Stomach (tissue), 9 donors: ENCODE data around the gene YPEL1. TPM values are rescaled to one million over a fixed set of nuclear protein-coding genes. Genes with fewer than 3 reads are reported as not detected.
"Not testable (repeated sequence)": the region's sequence is repeated elsewhere in the genome, so short reads cannot be mapped to it uniquely, and the experiment has no call there.

Source experiments
- DNase-seq, 2 donors: peaks; one replicate each; pipeline versions ENCODE4 v3.0.0 to v3.0.0-alpha.2; 2013 to 2019
- H3K27ac ChIP-seq, 5 donors: fragments of 200-600 bp in 4 of 5; sonication (generic) in 4 of 5; one replicate each; pipeline ENCODE4 v1.5.1; 2013 to 2019; ENCODE audit warnings: mild to moderate bottlenecking in 1 of 5, moderate library complexity in 1 of 5
- H3K27me3 ChIP-seq, 3 donors: fragments of 200-600 bp; sonication (generic); one replicate each; pipeline ENCODE4 v1.5.1; 2017 to 2019; ENCODE audit warnings: mixed run types in 1 of 3
- H3K36me3 ChIP-seq, 4 donors: fragments of 200-600 bp; sonication (generic); 1 replicate in 3 of 4; 2 replicates in 1 of 4; pipeline ENCODE4 v1.5.1; 2016 to 2019
- H3K4me1 ChIP-seq, 4 donors: fragments of 200-600 bp; sonication (generic); one replicate each; pipeline ENCODE4 v1.5.1; 2016 to 2019
- H3K4me3 ChIP-seq, 4 donors: fragments of 200-600 bp; sonication (generic) in 3 of 4; one replicate each; pipeline ENCODE4 v1.5.1; 2016 to 2019; ENCODE audit warnings: mild to moderate bottlenecking in 1 of 4
- H3K9me3 ChIP-seq, 4 donors: fragments of 200-600 bp; sonication (generic); one replicate each; pipeline ENCODE4 v1.5.1; 2016 to 2019
- CTCF ChIP-seq, 7 experiments: fragments of 450-650 bp in 4 of 7; fragments of 200-600 bp in 3 of 7; sonication (generic) in 3 of 7; IDR thresholded peaks; one replicate each; pipeline ENCODE4 v1.5.1; 2016 to 2019; ENCODE audit warnings: antibody characterized with exemption in 7 of 7, control low read depth in 2 of 7, mild to moderate bottlenecking in 1 of 7
- EP300 ChIP-seq: sonication (generic); formaldehyde crosslinking; IDR thresholded peaks from one replicate; pipeline ENCODE4 v1.6.1; 2017; ENCODE audit warnings: antibody characterized with exemption
- POLR2A ChIP-seq, 4 donors: fragments of 450-650 bp; IDR thresholded peaks; one replicate each; pipeline ENCODE4 v1.6.1; 2016; ENCODE audit warnings: antibody characterized with exemption in 4 of 4, control low read depth in 2 of 4, mild to moderate bottlenecking in 1 of 4, moderate library complexity in 1 of 4
- POLR2AphosphoS5 ChIP-seq, 3 donors: sonication (generic); formaldehyde crosslinking; IDR thresholded peaks; one replicate each; pipeline ENCODE4 v1.6.1; 2016; ENCODE audit warnings: antibody characterized with exemption in 3 of 3
- WGBS, 5 donors: extraction: QIAGEN DNeasy Blood & Tissue Kit in 3 of 5; methylation state at CpG; one replicate each; pipeline versions ENCODE4 v1.1.5 to v1.1.7; 2013 to 2018; 5-methylcytosine and 5-hydroxymethylcytosine counted together
- intact Hi-C: fragments of 100-400 bp; cut with DNase I; formaldehyde crosslinking; loops from one replicate; pipeline ENCODE4 v1.15.1; 2023; ENCODE audit warnings: low total_unique reads
- polyA plus RNA-seq, 3 donors: library from polyadenylated mRNA; stranded (reverse); fragments of 200-250 nt; gene quantifications; one replicate each; pipeline ENCODE4 v1.2.3, GENCODE V29; 2013
- total RNA-seq, 5 donors: library from RNA; depleted of rRNA; stranded (reverse); fragments of >200 nt; gene quantifications; one replicate each; pipeline versions ENCODE4 v1.1.0 to v1.2.3, GENCODE V29; 2014 to 2016
- donor health status: healthy with polysubstance abuse.
- donor health status: Bipolar disorder and iron deficiency.
- donor health status: healthy.

Gene YPEL1
- total and polyA plus RNA-seq, 8 donors = 0.58 to 22.2 (median 4.4) TPM

- Histone ChIP-seq H3K4me1 (peaks cover 11 to 18% (median 13%) of the 10 kb centered on the region in 4 donors), H3K27ac (no peak overlapping the region), H3K9me3 (no peaks in the 10 kb centered on the region), H3K27me3 (no peaks in the 10 kb centered on the region), H3K36me3 (peaks cover 0 to 7% (median 3%) of the 10 kb centered on the region in 4 donors), H3K4me3 (no peak overlapping the region)
- DNase-seq = no peak
- 90 to 95% (median 93%) methylated on average over 9 of the region's 9 CpGs for WGBS, 5 donors
- TF ChIP-seq POLR2A (IDR thresholded peaks at IDR 0.05) = no peak
- intact Hi-C loops = no loop called here
Measured at GRCh38 chr22:21730535-21731308, 4.9 kb downstream of the YPEL1 start.

- H3K27me3 ChIP-seq, H3K4me3 ChIP-seq, intact Hi-C loops, H3K4me1 ChIP-seq, H3K36me3 ChIP-seq, H3K9me3 ChIP-seq, DNase-seq, H3K27ac ChIP-seq: not testable (repeated sequence)
- 69 to 78% (median 72%) methylated on average over 3 of the region's 3 CpGs for WGBS, 5 donors
Measured at GRCh38 chr22:21729184-21729583, 6.4 kb downstream of the YPEL1 start.

GRCh38 chr22:21728270-21728669 lies 7.3 kb downstream of the YPEL1 start:
- no peak overlapping the region for H3K27ac ChIP-seq
- H3K4me1 ChIP-seq = no peaks in the 10 kb centered on the region
- WGBS, 5 donors = 80 to 91% (median 84%) methylated on average over 9 to 12 of the region's 12 CpGs
- H3K9me3 ChIP-seq = no peaks in the 10 kb centered on the region
- no peaks in the 10 kb centered on the region for H3K27me3 ChIP-seq
- no peak for TF ChIP-seq CTCF (IDR thresholded peaks at IDR 0.05)
- TF ChIP-seq EP300 = no peak
- TF ChIP-seq POLR2A (IDR thresholded peaks at IDR 0.05) = no peak
- no peak for TF ChIP-seq POLR2AphosphoS5 (IDR thresholded peaks at IDR 0.05)
- intact Hi-C loops = no loop called here
- H3K4me3 ChIP-seq = no peak overlapping the region
- H3K36me3 ChIP-seq = peaks cover 0 to 7% (median 3%) of the 10 kb centered on the region in 4 donors
- DNase-seq = no peak

GRCh38 chr22:21727768-21728167 lies 7.8 kb downstream of the YPEL1 start:
- no peak overlapping the region for H3K4me3 ChIP-seq
- no peaks in the 10 kb centered on the region for H3K27me3 ChIP-seq
- 90 to 96% (median 93%) methylated on average over 9 to 10 of the region's 10 CpGs for WGBS, 5 donors
- peaks cover 0 to 7% (median 3%) of the 10 kb centered on the region in 4 donors for H3K36me3 ChIP-seq
- H3K27ac ChIP-seq = no peak overlapping the region
- H3K9me3 ChIP-seq = no peaks in the 10 kb centered on the region
- no peaks in the 10 kb centered on the region for H3K4me1 ChIP-seq
- no peak for DNase-seq
- intact Hi-C loops = no loop called here
- TF ChIP-seq CTCF (IDR thresholded peaks at IDR 0.05) (no peak), POLR2AphosphoS5 (IDR thresholded peaks at IDR 0.05) (no peak), POLR2A (IDR thresholded peaks at IDR 0.05) (no peak)

- no peaks in the 10 kb centered on the region for H3K4me1 ChIP-seq
Measured at GRCh38 chr22:21727159-21727558, 8.4 kb downstream of the YPEL1 start.

More at GRCh38 chr22:21727159-21727558, 8.4 kb downstream of the YPEL1 start:
- intact Hi-C loops = no loop called here
- H3K4me3 ChIP-seq = no peak overlapping the region
- WGBS, 5 donors = 78 to 89% (median 87%) methylated on average over 4 of the region's 4 CpGs
- no peaks in the 10 kb centered on the region for H3K9me3 ChIP-seq
- H3K27me3 ChIP-seq = no peaks in the 10 kb centered on the region
- no peak for DNase-seq
- H3K36me3 ChIP-seq = peaks cover 0 to 7% (median 3%) of the 10 kb centered on the region in 4 donors
- TF ChIP-seq POLR2A (IDR thresholded peaks at IDR 0.05) = no peak
- no peak for TF ChIP-seq CTCF (IDR thresholded peaks at IDR 0.05)
- no peak for TF ChIP-seq EP300
- no peak for TF ChIP-seq POLR2AphosphoS5 (IDR thresholded peaks at IDR 0.05)
- H3K27ac ChIP-seq = no peak overlapping the region
